IMR-90 (cell line): ENCODE data around the gene PARP14. TPM values are rescaled to one million over a fixed set of nuclear protein-coding genes. Genes with fewer than 3 reads are reported as not detected.

Experiments
- ATAC-seq: fragments of 200-7000 bp; cut with Tn5 transposase; 2 replicates; pipeline ENCODE4 v1.9.1; 2020; ENCODE audit warnings: low read depth, mild to moderate bottlenecking, moderate library complexity
- BruUV-seq: library from RNA; stranded (reverse); fragments of 400-500 nt; replicated peaks from 2 replicates; lab custom pipeline; 2021; lab: Mats Ljungman, UMichigan
- CTCF ChIA-PET: fragments of 300-600 bp; formaldehyde crosslinking; extraction: SDS; loops from one replicate; lab custom pipeline; 2021; ENCODE audit warnings: antibody characterized with exemption; lab: Yijun Ruan, JAX
- POLR2A ChIA-PET: fragments of 300-600 bp; sonication (Branson Sonifier 250); formaldehyde crosslinking; loops from one replicate; lab custom pipeline; 2022; ENCODE audit warnings: antibody characterized with exemption; ENCODE audit not compliant: unreplicated experiment; lab: Charles Lee
- DNase-seq: peaks from one replicate; pipeline ENCODE4 v3.0.0; 2013
- H2AFZ ChIP-seq: replicated peaks from 2 replicates; pipeline ENCODE3; 2013; ENCODE audit warnings: low read length, mild to moderate bottlenecking; ENCODE audit not compliant: poor library complexity
- H2AK5ac ChIP-seq: 2 replicates; pipeline ENCODE4 v1.6.1; 2013; ENCODE audit warnings: low read depth, low read length, inconsistent platforms
- H2AK9ac ChIP-seq: replicated peaks from 2 replicates; pipeline ENCODE3; 2013; ENCODE audit warnings: mild to moderate bottlenecking, low read depth, low read length, moderate library complexity; ENCODE audit not compliant: poor library complexity
- H2BK120ac ChIP-seq: 2 replicates; pipeline ENCODE4 v1.6.1; 2013; ENCODE audit warnings: low read depth, low read length, inconsistent platforms
- H2BK15ac ChIP-seq: 3 replicates; pipeline ENCODE4 v1.6.1; 2013; ENCODE audit warnings: low read depth, low read length, inconsistent platforms
- H2BK20ac ChIP-seq: 2 replicates; pipeline ENCODE4 v1.6.1; 2013; ENCODE audit warnings: low read depth, mild to moderate bottlenecking, inconsistent platforms, low read length, moderate library complexity
- H2BK5ac ChIP-seq: 2 replicates; pipeline ENCODE4 v1.6.1; 2013; ENCODE audit warnings: mild to moderate bottlenecking, low read depth, low read length, inconsistent platforms; ENCODE audit not compliant: poor library complexity, severe bottlenecking
- H3K14ac ChIP-seq: replicated peaks from 2 replicates; pipeline ENCODE4 v1.6.1; 2013; ENCODE audit warnings: low read depth, low read length, inconsistent platforms
- H3K18ac ChIP-seq: 2 replicates; pipeline ENCODE4 v1.6.1; 2013; ENCODE audit warnings: low read depth, low read length, control low read depth
- H3K23ac ChIP-seq: 2 replicates; pipeline ENCODE4 v1.6.1; 2013; ENCODE audit warnings: low read depth, low read length, inconsistent platforms
- H3K27ac ChIP-seq: 2 replicates; pipeline ENCODE4 v1.5.1; 2013; ENCODE audit warnings: mild to moderate bottlenecking, control low read depth, low read length; ENCODE audit not compliant: insufficient read depth
- H3K27me3 ChIP-seq: 2 replicates; pipeline ENCODE4 v1.6.1; 2013; ENCODE audit warnings: low read length; ENCODE audit not compliant: control insufficient read depth, insufficient read depth
- H3K36me3 ChIP-seq: 2 replicates; pipeline ENCODE4 v1.6.1; 2013; ENCODE audit warnings: low read length, mixed read lengths; ENCODE audit not compliant: control insufficient read depth, insufficient read depth
- H3K4ac ChIP-seq: 2 replicates; pipeline ENCODE4 v1.6.1; 2013; ENCODE audit warnings: low read depth, low read length, inconsistent platforms
- H3K4me1 ChIP-seq: 2 replicates; pipeline ENCODE4 v1.6.1; 2013; ENCODE audit warnings: low read length, mixed read lengths; ENCODE audit not compliant: control insufficient read depth, insufficient read depth
- H3K4me2 ChIP-seq: 2 replicates; pipeline ENCODE4 v1.6.1; 2013; ENCODE audit warnings: low read depth, mild to moderate bottlenecking, control low read depth, low read length, moderate library complexity
- H3K4me3 ChIP-seq: 2 replicates; pipeline ENCODE4 v1.5.1; 2013; ENCODE audit warnings: low read depth, mild to moderate bottlenecking, control low read depth, low read length, moderate library complexity; ENCODE audit not compliant: insufficient read depth
- H3K56ac ChIP-seq: 2 replicates; pipeline ENCODE4 v1.6.1; 2013; ENCODE audit warnings: low read length, inconsistent platforms; ENCODE audit not compliant: insufficient read depth; ENCODE audit errors: extremely low read depth
- H3K79me1 ChIP-seq, 2 experiments: 2 replicates each; pipeline ENCODE4 v1.6.1; 2013; ENCODE audit warnings: low read length in 2 of 2, inconsistent platforms in 1 of 2, low read depth in 1 of 2
- H3K9ac ChIP-seq: 2 replicates; pipeline ENCODE4 v1.6.1; 2013; ENCODE audit warnings: low read depth, low read length, control low read depth
- H3K9me1 ChIP-seq: 2 replicates; pipeline ENCODE4 v1.6.1; 2013; ENCODE audit warnings: low read length, inconsistent platforms; ENCODE audit not compliant: insufficient read depth
- H3K9me3 ChIP-seq: 2 replicates; pipeline ENCODE4 v1.6.1; 2013; ENCODE audit warnings: low read length; ENCODE audit not compliant: control insufficient read depth, insufficient read depth
- H4K20me1 ChIP-seq: 2 replicates; pipeline ENCODE4 v1.6.1; 2013; ENCODE audit warnings: low read length, inconsistent platforms; ENCODE audit not compliant: insufficient read depth
- H4K5ac ChIP-seq: 2 replicates; pipeline ENCODE4 v1.6.1; 2013; ENCODE audit warnings: mild to moderate bottlenecking, low read depth, low read length, control low read depth
- H4K8ac ChIP-seq, 2 experiments: 2 replicates each; pipeline ENCODE4 v1.6.1; 2013; ENCODE audit warnings: low read depth in 2 of 2, low read length in 2 of 2, control low read depth in 1 of 2, inconsistent platforms in 1 of 2
- H4K91ac ChIP-seq: 2 replicates; pipeline ENCODE4 v1.6.1; 2013; ENCODE audit warnings: low read depth, low read length, inconsistent platforms; ENCODE audit not compliant: insufficient read depth
- FOS ChIP-seq: fragments of 150-350 bp; IDR thresholded peaks from 2 replicates; pipeline ENCODE4 v1.6.1; 2016; ENCODE audit warnings: low read depth, low read length
- MAFK ChIP-seq: IDR thresholded peaks from 2 replicates; pipeline ENCODE4 v1.6.1; 2012; ENCODE audit warnings: low read depth, low read length, improper control_type of control experiment
- MXI1 ChIP-seq: IDR thresholded peaks from 2 replicates; pipeline ENCODE4 v1.6.1; 2012; ENCODE audit warnings: low read depth, mild to moderate bottlenecking, low read length, moderate library complexity, borderline replicate concordance
- POLR2A ChIP-seq: IDR thresholded peaks from 2 replicates; pipeline ENCODE4 v1.6.1; 2012; ENCODE audit warnings: mild to moderate bottlenecking, low read depth, low read length
- RAD21 ChIP-seq: IDR thresholded peaks from 2 replicates; pipeline ENCODE4 v1.6.1; 2012; ENCODE audit warnings: low read length, improper control_type of control experiment
- RCOR1 ChIP-seq: IDR thresholded peaks from 2 replicates; pipeline ENCODE4 v1.6.1; 2012; ENCODE audit warnings: mild to moderate bottlenecking, low read length, improper control_type of control experiment; ENCODE audit not compliant: insufficient replicate concordance
- RFX5 ChIP-seq: IDR thresholded peaks from 2 replicates; pipeline ENCODE4 v1.8.0; 2012; ENCODE audit warnings: low read depth, mild to moderate bottlenecking, low read length, moderate library complexity
- SMC3 ChIP-seq: fragments of 150-350 bp; IDR thresholded peaks from 2 replicates; pipeline ENCODE4 v1.6.1; 2016; ENCODE audit warnings: low read depth, mild to moderate bottlenecking, antibody characterized with exemption, low read length, moderate library complexity
- WGBS, 2 experiments: methylation state at CpG; one replicate each; pipeline versions ENCODE4 v1.1.5 to v1.1.7; 2013; ENCODE audit warnings: missing lambda C conversion rate in 2 of 2; ENCODE audit not compliant: insufficient read length in 1 of 2; ENCODE audit errors: extremely low coverage in 2 of 2; 5-methylcytosine and 5-hydroxymethylcytosine counted together
- dilution Hi-C: fragments of 300-500 bp; cut with HindIII; formaldehyde crosslinking; loops from one replicate; pipeline ENCODE4 v1.14.3; 2018; ENCODE audit warnings: low sequenced_read_pairs; ENCODE audit not compliant: unreplicated experiment
- in situ Hi-C: fragments of 300-500 bp; cut with MboI; formaldehyde crosslinking; loops from 3 replicates; pipeline ENCODE4 v1.14.3; 2019; ENCODE audit warnings: low sequenced_read_pairs, inconsistent platforms, mixed read lengths
- intact Hi-C: fragments of 100-400 bp; cut with micrococcal nuclease; formaldehyde crosslinking; loops from 2 replicates; pipeline ENCODE4 v1.10.0; 2022
- polyA plus RNA-seq, 3 experiments: library from polyadenylated mRNA; depleted of rRNA; stranded (reverse); fragments of >200 nt; gene quantifications; 2 replicates each; pipeline ENCODE4 v1.2.3, GENCODE V29; 2012; ENCODE audit warnings: low replicate concordance in 1 of 3
- total RNA-seq: library from RNA; depleted of rRNA; stranded (reverse); fragments of >200 nt; gene quantifications from 2 replicates; pipeline ENCODE4 v1.2.3, GENCODE V29; 2012
- TF ChIP-seq, protein P1 (sequence below): fragments of 150-350 bp; IDR thresholded peaks from 2 replicates; pipeline ENCODE4 v1.6.1; 2016; ENCODE audit warnings: low read depth, mild to moderate bottlenecking, low read length, moderate library complexity, borderline replicate concordance

PARP14 gene
- total and polyA plus RNA-seq, 2 of the 4 experiments (the other 2 are of a cell fraction): 9.3 to 23.1 TPM

DNA sequence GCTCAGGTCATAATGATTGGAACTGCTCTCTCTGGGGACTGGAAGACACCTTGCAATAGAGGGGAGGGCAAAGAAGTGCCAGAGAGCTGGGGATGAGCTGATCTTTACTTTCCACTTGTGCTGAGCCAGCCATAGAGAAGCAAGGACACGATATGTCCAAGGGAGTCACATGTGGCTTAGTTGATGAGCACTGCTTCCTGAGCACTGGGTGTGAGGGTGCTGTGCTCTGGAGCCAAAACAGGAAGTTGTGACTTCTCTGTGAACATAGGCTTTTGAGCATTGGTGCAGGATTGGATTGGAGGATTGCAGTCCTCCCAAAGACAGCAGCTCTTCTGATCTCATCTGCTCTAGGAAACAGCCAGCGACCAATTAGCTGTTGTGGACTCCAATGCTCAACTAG lies 6.7 kb downstream of the PARP14 start:
- no peak overlapping the region for H2BK5ac ChIP-seq
- H3K18ac ChIP-seq: no peak overlapping the region
- ATAC-seq (no peak), DNase-seq (no peak)
- dilution Hi-C loops (no loop called here), intact Hi-C loops (loop anchor here (10.0 kb wide), 1 partner anchor 108 kb away; the partner anchor contains the start of genes HSPBAP1 and SLC49A4), in situ Hi-C loops (no loop called here)
- H2BK20ac ChIP-seq: no peak overlapping the region
- no peak overlapping the region for H3K9ac ChIP-seq
- no peak overlapping the region for H3K4ac ChIP-seq
- WGBS, 2 experiments: no CpG with 5 or more reads among the region's 2 CpGs
- H3K4me3 ChIP-seq: no peak overlapping the region
- no peak overlapping the region for H3K23ac ChIP-seq
- H3K9me1 ChIP-seq: peaks cover 11% of the 10 kb centered on the region; the same call in 1 of the 2 replicates
- no TSS peak for BruUV-seq
- ChIA-PET POLR2A (no interaction called here), CTCF (interaction anchor here (0.6 kb wide), 1 partner anchor 102 kb away, joined by 3 read pairs; no protein-coding TSS in a partner anchor)
- H3K14ac ChIP-seq: no peak overlapping the region
- no peak overlapping the region for H4K91ac ChIP-seq
- H2BK120ac ChIP-seq: no peak overlapping the region
- H3K9me3 ChIP-seq: no peaks in the 10 kb centered on the region
- peaks cover 15% of the 10 kb centered on the region for H3K36me3 ChIP-seq
- no peak overlapping the region for H2AFZ ChIP-seq
- H4K5ac ChIP-seq: no peak overlapping the region
- no peaks in the 10 kb centered on the region for H4K20me1 ChIP-seq
- no peak overlapping the region for H2AK9ac ChIP-seq
- no peak overlapping the region for H4K8ac ChIP-seq
- TF ChIP-seq RFX5: no peak
- no peak for TF ChIP-seq MXI1
- TF ChIP-seq POLR2A: no peak
- TF ChIP-seq SMC3: no peak
- TF ChIP-seq MAFK: no peak
- TF ChIP-seq FOS: no peak
- TF ChIP-seq, protein P1, sequence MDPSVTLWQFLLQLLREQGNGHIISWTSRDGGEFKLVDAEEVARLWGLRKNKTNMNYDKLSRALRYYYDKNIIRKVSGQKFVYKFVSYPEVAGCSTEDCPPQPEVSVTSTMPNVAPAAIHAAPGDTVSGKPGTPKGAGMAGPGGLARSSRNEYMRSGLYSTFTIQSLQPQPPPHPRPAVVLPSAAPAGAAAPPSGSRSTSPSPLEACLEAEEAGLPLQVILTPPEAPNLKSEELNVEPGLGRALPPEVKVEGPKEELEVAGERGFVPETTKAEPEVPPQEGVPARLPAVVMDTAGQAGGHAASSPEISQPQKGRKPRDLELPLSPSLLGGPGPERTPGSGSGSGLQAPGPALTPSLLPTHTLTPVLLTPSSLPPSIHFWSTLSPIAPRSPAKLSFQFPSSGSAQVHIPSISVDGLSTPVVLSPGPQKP: no peak
- no peak for TF ChIP-seq RAD21
- TF ChIP-seq RCOR1: no peak
- H3K4me1 ChIP-seq: no peaks in the 10 kb centered on the region
- no peak overlapping the region for H2BK15ac ChIP-seq
- H3K56ac ChIP-seq: no peak overlapping the region
- no peak overlapping the region for H3K27ac ChIP-seq
- H3K79me1 ChIP-seq: peaks cover under 1 to 5% of the 10 kb centered on the region in 2 experiments; a peak in 2 of 4 replicates
- no peak overlapping the region for H2AK5ac ChIP-seq
- no peak overlapping the region for H3K4me2 ChIP-seq
- no peaks in the 10 kb centered on the region for H3K27me3 ChIP-seq
